Liver (tissue), 9 donors: ENCODE results near the gene CLIC3. TPM values are rescaled to one million over a fixed set of nuclear protein-coding genes. Genes with fewer than 3 reads are reported as not detected.

Experiments
- DNase-seq: peaks from one replicate; pipeline ENCODE4 v3.0.0-alpha.2; 2017; ENCODE audit warnings: low spot score
- H3K27ac ChIP-seq, 2 donors: one replicate each; pipeline ENCODE4 v1.7.0; 2013; ENCODE audit warnings: inconsistent platforms in 2 of 2, low read length in 2 of 2, control low read depth in 1 of 2, low read depth in 1 of 2, mild to moderate bottlenecking in 1 of 2
- H3K27me3 ChIP-seq, 4 donors: one replicate each; pipeline versions ENCODE4 v1.6.1 to v1.7.0; 2013; ENCODE audit warnings: low read length in 3 of 4, inconsistent platforms in 1 of 4, mild to moderate bottlenecking in 1 of 4, moderate library complexity in 1 of 4; ENCODE audit not compliant: control insufficient read depth in 4 of 4, insufficient read depth in 4 of 4
- H3K36me3 ChIP-seq, 4 donors: one replicate each; pipeline versions ENCODE4 v1.6.1 to v1.7.0; 2013; ENCODE audit warnings: low read length in 3 of 4, mild to moderate bottlenecking in 3 of 4, low read depth in 1 of 4, moderate library complexity in 1 of 4; ENCODE audit not compliant: control insufficient read depth in 4 of 4, insufficient read depth in 3 of 4
- H3K4me1 ChIP-seq, 4 donors: one replicate each; pipeline versions ENCODE4 v1.6.1 to v1.7.0; 2013; ENCODE audit warnings: low read length in 3 of 4, mild to moderate bottlenecking in 3 of 4, moderate library complexity in 1 of 4; ENCODE audit not compliant: control insufficient read depth in 4 of 4, insufficient read depth in 4 of 4
- H3K4me3 ChIP-seq, 3 donors: one replicate each; pipeline versions ENCODE4 v1.6.1 to v1.7.0; 2013; ENCODE audit warnings: low read length in 3 of 3, control low read depth in 1 of 3, low read depth in 1 of 3, mild to moderate bottlenecking in 1 of 3
- H3K9ac ChIP-seq, 2 donors: one replicate each; pipeline ENCODE4 v1.7.0; 2013; ENCODE audit warnings: low read length in 2 of 2, mild to moderate bottlenecking in 2 of 2, moderate library complexity in 2 of 2, control low read depth in 1 of 2, low read depth in 1 of 2
- H3K9me3 ChIP-seq, 4 donors: one replicate each; pipeline versions ENCODE4 v1.6.1 to v1.7.0; 2013; ENCODE audit warnings: low read length in 3 of 4; ENCODE audit not compliant: control insufficient read depth in 4 of 4
- ATF3 ChIP-seq: IDR thresholded peaks from 2 replicates; pipeline ENCODE4 v1.6.1; 2016; ENCODE audit warnings: antibody characterized with exemption
- CTCF ChIP-seq: fragments of 150-350 bp; IDR thresholded peaks from 2 replicates; pipeline ENCODE4 v1.5.1; 2017; ENCODE audit warnings: improper control_type of control experiment, low read depth, low read length; ENCODE audit not compliant: missing input control
- EGR1 ChIP-seq, 2 donors: IDR thresholded peaks; 2 replicates each; pipeline ENCODE4 v1.6.1; 2016 to 2018; ENCODE audit warnings: antibody characterized with exemption in 2 of 2, low read depth in 2 of 2
- FOXA1 ChIP-seq: IDR thresholded peaks from 2 replicates; pipeline ENCODE4 v1.6.1; 2016; ENCODE audit warnings: antibody characterized with exemption
- FOXA2 ChIP-seq: IDR thresholded peaks from 2 replicates; pipeline ENCODE4 v1.6.1; 2016; ENCODE audit warnings: antibody characterized with exemption
- GABPA ChIP-seq, 2 donors: IDR thresholded peaks in 1 of 2; conservative IDR thresholded peaks in 1 of 2; 2 replicates each; pipeline ENCODE4 v1.6.1; 2016; ENCODE audit warnings: antibody characterized with exemption in 2 of 2, mild to moderate bottlenecking in 1 of 2, moderate library complexity in 1 of 2
- HNF4A ChIP-seq, 2 donors: conservative IDR thresholded peaks; 2 replicates each; pipeline ENCODE4 v1.6.1; 2016; ENCODE audit warnings: antibody characterized with exemption in 2 of 2, mild to moderate bottlenecking in 2 of 2
- HNF4G ChIP-seq: IDR thresholded peaks from 2 replicates; pipeline ENCODE4 v1.6.1; 2016; ENCODE audit warnings: antibody characterized with exemption
- JUND ChIP-seq, 2 donors: IDR thresholded peaks; 2 replicates each; pipeline ENCODE4 v1.6.1; 2016; ENCODE audit warnings: antibody characterized with exemption in 2 of 2
- MAX ChIP-seq: IDR thresholded peaks from 2 replicates; pipeline ENCODE4 v1.6.1; 2016; ENCODE audit warnings: antibody characterized with exemption
- NR2F2 ChIP-seq: IDR thresholded peaks from 2 replicates; pipeline ENCODE4 v1.6.1; 2016; ENCODE audit warnings: antibody characterized with exemption
- RAD21 ChIP-seq, 2 donors: IDR thresholded peaks; 2 replicates each; pipeline ENCODE4 v1.6.1; 2016; ENCODE audit warnings: antibody characterized with exemption in 2 of 2, mild to moderate bottlenecking in 2 of 2
- REST ChIP-seq: IDR thresholded peaks from 2 replicates; pipeline ENCODE4 v1.6.1; 2016; ENCODE audit warnings: antibody characterized with exemption, mild to moderate bottlenecking
- RXRA ChIP-seq, 2 donors: IDR thresholded peaks; 2 replicates each; pipeline ENCODE4 v1.6.1; 2017 to 2018; ENCODE audit warnings: antibody characterized with exemption in 2 of 2, mild to moderate bottlenecking in 1 of 2
- SP1 ChIP-seq: IDR thresholded peaks from 2 replicates; pipeline ENCODE4 v1.6.1; 2018; ENCODE audit warnings: antibody characterized with exemption, mild to moderate bottlenecking
- TAF1 ChIP-seq: conservative IDR thresholded peaks from 2 replicates; pipeline ENCODE4 v1.6.1; 2016; ENCODE audit warnings: antibody characterized with exemption, mild to moderate bottlenecking
- YY1 ChIP-seq: IDR thresholded peaks from 2 replicates; pipeline ENCODE4 v1.6.1; 2016; ENCODE audit warnings: antibody characterized with exemption, mild to moderate bottlenecking
- ZBTB33 ChIP-seq: IDR thresholded peaks from 2 replicates; pipeline ENCODE4 v1.6.1; 2016; ENCODE audit warnings: antibody characterized with exemption
- whole genome bisulfite sequencing: extraction: QIAGEN DNeasy Blood & Tissue Kit; methylation state at CpG from one replicate; pipeline ENCODE4 v1.1.7; 2013; 5-methylcytosine and 5-hydroxymethylcytosine counted together
- polyA plus RNA-seq, 2 donors: library from polyadenylated mRNA; stranded (reverse) in 1 of 2; unstranded in 1 of 2; fragments of 200-250 nt in 1 of 2; fragments of >200 nt in 1 of 2; fragmentation: Nextera tagmentation in 1 of 2; extraction: Ambion mirVana in 1 of 2; gene quantifications; one replicate each; pipeline versions ENCODE4 v1.2.1 to v1.2.3, GENCODE V29; 2013 to 2015
- total RNA-seq, 2 donors: library from RNA; depleted of rRNA; stranded (reverse); fragments of >200 nt; gene quantifications; one replicate each; pipeline ENCODE4 v1.2.3, GENCODE V29; 2014
- donor health status: healthy.
- donor health status: healthy.
- donor health status: healthy.
- donor health status: healthy.
- donor health status: healthy.

CLIC3 gene
- total and polyA plus RNA-seq, 4 donors = 0.33 to 0.83 (median 0.40) TPM

GRCh38 chr9:136972335-136972734 lies 24.0 kb downstream of the CLIC3 start:
- Histone ChIP-seq H3K27me3 (no peaks in the 10 kb centered on the region), H3K4me1 (no peaks in the 10 kb centered on the region), H3K27ac (no peak overlapping the region), H3K36me3 (no peaks in the 10 kb centered on the region), H3K9me3 (no peaks in the 10 kb centered on the region), H3K9ac (no peak overlapping the region), H3K4me3 (no peak overlapping the region)
- no peak for TF ChIP-seq JUND (IDR thresholded peaks at IDR 0.05)
- TF ChIP-seq ZBTB33 = no peak
- no peak for TF ChIP-seq FOXA1
- no peak for TF ChIP-seq RAD21 (IDR thresholded peaks at IDR 0.05)
- no peak for TF ChIP-seq EGR1 (IDR thresholded peaks at IDR 0.05; ENCODE audit: low read depth in 2 of 2)
- no peak for TF ChIP-seq GABPA (IDR thresholded peaks at IDR 0.05 in 1 of 2, conservative IDR thresholded peaks at IDR 0.05 in 1 of 2)
- no peak for TF ChIP-seq HNF4A (conservative IDR thresholded peaks at IDR 0.05)
- TF ChIP-seq ATF3 = no peak
- TF ChIP-seq YY1 = no peak
- TF ChIP-seq SP1 = no peak
- TF ChIP-seq RXRA (IDR thresholded peaks at IDR 0.05) = no peak
- 78% methylated on average over 11 of the region's 11 CpGs for WGBS
- DNase-seq = no peak

GRCh38 chr9:136971746-136972145 lies 24.6 kb downstream of the CLIC3 start:
- TF ChIP-seq ATF3 (no peak), YY1 (no peak), RAD21 (IDR thresholded peaks at IDR 0.05) (no peak), TAF1 (no peak), MAX (no peak), GABPA (IDR thresholded peaks at IDR 0.05 in 1 of 2, conservative IDR thresholded peaks at IDR 0.05 in 1 of 2) (no peak), EGR1 (IDR thresholded peaks at IDR 0.05; ENCODE audit: low read depth in 2 of 2) (no peak), RXRA (IDR thresholded peaks at IDR 0.05) (no peak), JUND (IDR thresholded peaks at IDR 0.05) (no peak), HNF4A (conservative IDR thresholded peaks at IDR 0.05) (no peak), REST (no peak), FOXA2 (no peak), CTCF (no peak), FOXA1 (no peak), SP1 (no peak), ZBTB33 (no peak), NR2F2 (no peak), HNF4G (no peak)
- WGBS = 87% methylated on average over 14 of the region's 14 CpGs
- Histone ChIP-seq H3K9me3 (no peaks in the 10 kb centered on the region), H3K9ac (no peak overlapping the region), H3K36me3 (no peaks in the 10 kb centered on the region), H3K27me3 (no peaks in the 10 kb centered on the region), H3K4me1 (no peaks in the 10 kb centered on the region), H3K27ac (no peak overlapping the region), H3K4me3 (no peak overlapping the region)
- DNase-seq = no peak
